Astrocyte (in vitro differentiated cells and primary cell): ENCODE data around the gene PLEKHA7.

Experiments used
- EZH2 ChIP-seq: IDR thresholded peaks from 2 replicates; pipeline ENCODE4 v1.6.1; 2012; ENCODE audit warnings: mild to moderate bottlenecking, low read length, inconsistent platforms; ENCODE audit not compliant: insufficient read depth
- TF ChIP-seq, protein P1 (sequence below): IDR thresholded peaks from 2 replicates; pipeline ENCODE4 v1.5.1; 2011; ENCODE audit warnings: low read depth, mild to moderate bottlenecking, inconsistent platforms, low read length, moderate library complexity; ENCODE audit not compliant: insufficient read depth

DNA sequence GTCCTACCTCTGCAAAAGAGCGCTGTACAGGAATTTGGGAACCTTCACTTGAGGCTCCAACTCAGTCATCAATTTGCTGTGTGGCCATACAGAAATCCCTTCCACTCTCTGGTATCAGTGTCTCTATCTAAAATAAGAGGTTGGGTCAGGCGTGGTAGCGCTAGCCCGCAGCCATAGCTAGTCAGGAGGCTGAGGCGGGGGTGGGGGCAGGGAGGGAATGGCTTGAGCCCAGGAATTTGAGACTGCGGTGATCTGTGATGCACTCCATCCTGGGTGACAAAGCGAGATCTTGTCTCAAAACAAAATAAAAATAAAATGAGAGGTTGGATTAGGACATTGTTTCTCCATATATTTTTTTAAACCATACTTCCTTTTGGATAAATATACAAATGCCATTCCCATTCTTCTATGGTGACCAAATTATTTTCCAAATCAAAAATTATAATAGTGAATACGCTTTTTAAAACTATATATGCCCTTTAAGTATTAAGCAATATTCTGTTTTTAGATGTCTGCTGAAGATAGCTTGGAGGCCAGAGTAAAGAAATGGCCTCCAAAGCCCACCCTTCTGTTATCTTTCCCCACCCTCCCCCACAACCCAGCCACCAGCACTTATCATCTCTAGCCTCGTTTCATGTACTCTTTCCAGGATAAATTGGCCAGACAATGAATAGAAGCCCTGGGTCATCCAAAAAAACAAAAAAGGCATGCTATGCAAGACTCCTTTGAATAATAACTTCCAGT, 87.2 kb downstream of the PLEKHA7 start:
- TF ChIP-seq, protein P1, sequence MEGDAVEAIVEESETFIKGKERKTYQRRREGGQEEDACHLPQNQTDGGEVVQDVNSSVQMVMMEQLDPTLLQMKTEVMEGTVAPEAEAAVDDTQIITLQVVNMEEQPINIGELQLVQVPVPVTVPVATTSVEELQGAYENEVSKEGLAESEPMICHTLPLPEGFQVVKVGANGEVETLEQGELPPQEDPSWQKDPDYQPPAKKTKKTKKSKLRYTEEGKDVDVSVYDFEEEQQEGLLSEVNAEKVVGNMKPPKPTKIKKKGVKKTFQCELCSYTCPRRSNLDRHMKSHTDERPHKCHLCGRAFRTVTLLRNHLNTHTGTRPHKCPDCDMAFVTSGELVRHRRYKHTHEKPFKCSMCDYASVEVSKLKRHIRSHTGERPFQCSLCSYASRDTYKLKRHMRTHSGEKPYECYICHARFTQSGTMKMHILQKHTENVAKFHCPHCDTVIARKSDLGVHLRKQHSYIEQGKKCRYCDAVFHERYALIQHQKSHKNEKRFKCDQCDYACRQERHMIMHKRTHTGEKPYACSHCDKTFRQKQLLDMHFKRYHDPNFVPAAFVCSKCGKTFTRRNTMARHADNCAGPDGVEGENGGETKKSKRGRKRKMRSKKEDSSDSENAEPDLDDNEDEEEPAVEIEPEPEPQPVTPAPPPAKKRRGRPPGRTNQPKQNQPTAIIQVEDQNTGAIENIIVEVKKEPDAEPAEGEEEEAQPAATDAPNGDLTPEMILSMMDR, result no peak
- TF ChIP-seq EZH2, result no peak
